HG03565 (cell line): ENCODE data around the gene GPR108.

ENCODE experiments used
- ATAC-seq: cut with Tn5 transposase; IDR thresholded peaks from one replicate; pipeline ENCODE4 v1.9.1; 2021; ENCODE audit warnings: mild to moderate bottlenecking, moderate library complexity; ENCODE audit not compliant: unreplicated experiment

The GPR108 gene

GRCh38 chr19:6737873-6738786, 750 bp upstream of the GPR108 start:
- no peak for ATAC-seq

- no peak for ATAC-seq
Measured at GRCh38 chr19:6736917-6737283, 480 bp downstream of the GPR108 start.

- ATAC-seq: no peak
Measured at GRCh38 chr19:6736169-6736916, 1.0 kb downstream of the GPR108 start.

GRCh38 chr19:6735181-6735911, 2.0 kb downstream of the GPR108 start:
- ATAC-seq: no peak

- ATAC-seq: no peak
Measured at GRCh38 chr19:6734096-6734696, 3.2 kb downstream of the GPR108 start.

GRCh38 chr19:6733338-6734095, 3.9 kb downstream of the GPR108 start:
- no peak for ATAC-seq

- ATAC-seq: no peak
Measured at GRCh38 chr19:6732803-6733337, 4.5 kb downstream of the GPR108 start.

- ATAC-seq: no peak
Measured at GRCh38 chr19:6731822-6732221, 5.6 kb downstream of the GPR108 start.

- ATAC-seq: no peak
Measured at GRCh38 chr19:6730941-6731670, 6.3 kb downstream of the GPR108 start.

- ATAC-seq: no peak
Measured at GRCh38 chr19:6730153-6730804, 7.1 kb downstream of the GPR108 start.

- no peak for ATAC-seq
Measured at GRCh38 chr19:6729573-6730152, 7.7 kb downstream of the GPR108 start.

- ATAC-seq: no peak
Measured at GRCh38 chr19:6728346-6728745, 9.0 kb downstream of the GPR108 start.

- no peak for ATAC-seq
Measured at GRCh38 chr19:6725513-6726231, 11.7 kb downstream of the GPR108 start.

GRCh38 chr19:6724631-6725492, 12.5 kb downstream of the GPR108 start:
- ATAC-seq: no peak

GRCh38 chr19:6723738-6724137, 13.6 kb downstream of the GPR108 start:
- ATAC-seq: no peak

GRCh38 chr19:6723108-6723618, 14.2 kb downstream of the GPR108 start:
- no peak for ATAC-seq

- no peak for ATAC-seq
Measured at GRCh38 chr19:6721773-6722172, 15.6 kb downstream of the GPR108 start.
